Measurements from ENCODE around the gene HYAL4. TPM values are rescaled to one million over a fixed set of nuclear protein-coding genes. Genes with fewer than 3 reads are reported as not detected.
"Not testable (repeated sequence)": the region's sequence is repeated elsewhere in the genome, so short reads cannot be mapped to it uniquely, and the experiment has no call there.

Gene HYAL4
- total RNA-seq, 1 donor from 2014 or later = 0.32 TPM

- intact Hi-C loops (cut with DNase I) = no loop called here
Measured at GRCh38 chr7:123881300-123881699, 36.3 kb downstream of the HYAL4 start.

GRCh38 chr7:123883154-123883553, 38.2 kb downstream of the HYAL4 start:
- intact Hi-C loops (cut with DNase I) = no loop called here
- DNase-seq (ENCODE audit: low spot score) = no peak

More at GRCh38 chr7:123881300-123881699, 36.3 kb downstream of the HYAL4 start:
- no peak for DNase-seq (ENCODE audit: low spot score)

GRCh38 chr7:123888192-123888591, 43.2 kb downstream of the HYAL4 start:
- intact Hi-C loops (cut with DNase I) = no loop called here
- DNase-seq (ENCODE audit: low spot score) = no peak

- intact Hi-C loops (cut with DNase I); DNase-seq (ENCODE audit: low spot score): not testable (repeated sequence)
Measured at GRCh38 chr7:123894753-123895152, 49.8 kb downstream of the HYAL4 start.

- no peak for DNase-seq (ENCODE audit: low spot score)
- intact Hi-C loops (cut with DNase I) = no loop called here
Measured at GRCh38 chr7:123901101-123901500, 56.1 kb downstream of the HYAL4 start.

GRCh38 chr7:123905714-123906113, 60.7 kb downstream of the HYAL4 start:
- DNase-seq (ENCODE audit: low spot score) = no peak
- intact Hi-C loops (cut with DNase I) = no loop called here

GRCh38 chr7:123916240-123916724, 71.3 kb downstream of the HYAL4 start:
- intact Hi-C loops (cut with DNase I) = no loop called here
- DNase-seq (ENCODE audit: low spot score) = no peak

GRCh38 chr7:123917878-123918277, 72.9 kb downstream of the HYAL4 start:
- DNase-seq (ENCODE audit: low spot score) = no peak
- intact Hi-C loops (cut with DNase I) = no loop called here

- DNase-seq (ENCODE audit: low spot score) = no peak
- intact Hi-C loops (cut with DNase I) = no loop called here
Measured at GRCh38 chr7:123918309-123918708, 73.3 kb downstream of the HYAL4 start.

GRCh38 chr7:123923599-123923998, 78.6 kb downstream of the HYAL4 start:
- DNase-seq (ENCODE audit: low spot score) = no peak
- intact Hi-C loops (cut with DNase I) = no loop called here

- DNase-seq (ENCODE audit: low spot score) = no peak
- intact Hi-C loops (cut with DNase I) = no loop called here
Measured at GRCh38 chr7:123924941-123925340, 80.0 kb downstream of the HYAL4 start, which contains the start of gene SPAM1. Gene SPAM1 (plus strand): TSS chr7:123925241. CDS start chr7:123953571, 28,330 bp downstream.

Other genes starting within 250 kb of the HYAL4 start
- gene ASB15, start 243.3 kb upstream of the HYAL4 start, total RNA-seq = 20.0 TPM
- 1,161 TPM for gene LMOD2, start 189.3 kb upstream of the HYAL4 start, total RNA-seq
- gene WASL, start 96.2 kb upstream of the HYAL4 start, total RNA-seq = 32.5 TPM
- gene SPAM1, start 80.1 kb downstream of the HYAL4 start, total RNA-seq = 0.24 TPM
- 0.24 TPM for gene TMEM229A, start 187.9 kb downstream of the HYAL4 start, total RNA-seq

All from cardiac septum (tissue), 1 donor.